Measurements from ENCODE around the gene MBLAC1. TPM values are rescaled to one million over a fixed set of nuclear protein-coding genes. Genes with fewer than 3 reads are reported as not detected.

Gene MBLAC1
- total and polyA plus RNA-seq, 9 donors = 0.28 to 6.7 (median 4.1) TPM

DNA sequence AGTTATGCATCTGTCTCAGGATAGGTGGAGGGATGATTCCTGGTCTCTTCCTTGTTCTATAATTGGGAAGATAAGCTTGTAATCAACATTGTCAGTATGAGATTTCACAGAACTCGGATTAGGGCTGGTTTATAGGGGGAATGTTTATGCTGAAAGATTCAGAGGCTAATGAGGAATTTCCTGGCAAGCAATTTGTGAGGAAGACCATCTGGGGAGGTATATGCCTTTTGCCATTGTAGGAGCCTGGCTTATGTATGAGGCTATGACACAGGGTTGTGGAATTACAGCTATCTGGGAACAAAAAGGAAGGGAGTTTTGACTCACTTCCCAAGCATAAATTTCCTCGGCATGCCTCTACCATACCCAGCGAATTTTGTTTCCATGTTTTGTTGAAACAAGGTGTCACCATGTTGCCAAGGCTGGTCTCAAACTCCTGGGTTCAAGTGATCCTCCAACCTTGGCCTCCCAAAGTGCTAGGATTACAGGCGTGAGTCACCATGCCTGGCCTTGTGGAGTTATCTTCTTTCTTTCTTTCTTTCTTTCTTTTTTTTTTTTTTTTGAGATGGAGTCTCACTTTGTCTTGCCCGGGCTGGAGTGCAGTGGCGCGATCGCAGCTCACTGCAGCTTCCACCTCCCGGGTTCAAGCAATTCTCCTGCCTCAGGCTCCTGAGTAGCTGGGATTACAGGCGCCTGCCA is 39.6 kb upstream of the MBLAC1 start:
- Histone ChIP-seq H3K36me3 (no peaks in the 10 kb centered on the region), H3K9me3 (no peaks in the 10 kb centered on the region), H3K4me3 (no peak overlapping the region), H3K4me1 (ENCODE audit: insufficient read depth) (no peaks in the 10 kb centered on the region), H3K27ac (no peak overlapping the region), H3K27me3 (no peaks in the 10 kb centered on the region)
- no peak for DNase-seq
- 31 to 41% (median 40%) methylated on average over 10 of the region's 10 CpGs for WGBS, 3 donors
- intact Hi-C loops (cut with DNase I) = no loop called here
- TF ChIP-seq POLR2A (IDR thresholded peaks at IDR 0.05) (no peak), EP300 (IDR thresholded peaks at IDR 0.05) (no peak)
- TF ChIP-seq, protein P1, sequence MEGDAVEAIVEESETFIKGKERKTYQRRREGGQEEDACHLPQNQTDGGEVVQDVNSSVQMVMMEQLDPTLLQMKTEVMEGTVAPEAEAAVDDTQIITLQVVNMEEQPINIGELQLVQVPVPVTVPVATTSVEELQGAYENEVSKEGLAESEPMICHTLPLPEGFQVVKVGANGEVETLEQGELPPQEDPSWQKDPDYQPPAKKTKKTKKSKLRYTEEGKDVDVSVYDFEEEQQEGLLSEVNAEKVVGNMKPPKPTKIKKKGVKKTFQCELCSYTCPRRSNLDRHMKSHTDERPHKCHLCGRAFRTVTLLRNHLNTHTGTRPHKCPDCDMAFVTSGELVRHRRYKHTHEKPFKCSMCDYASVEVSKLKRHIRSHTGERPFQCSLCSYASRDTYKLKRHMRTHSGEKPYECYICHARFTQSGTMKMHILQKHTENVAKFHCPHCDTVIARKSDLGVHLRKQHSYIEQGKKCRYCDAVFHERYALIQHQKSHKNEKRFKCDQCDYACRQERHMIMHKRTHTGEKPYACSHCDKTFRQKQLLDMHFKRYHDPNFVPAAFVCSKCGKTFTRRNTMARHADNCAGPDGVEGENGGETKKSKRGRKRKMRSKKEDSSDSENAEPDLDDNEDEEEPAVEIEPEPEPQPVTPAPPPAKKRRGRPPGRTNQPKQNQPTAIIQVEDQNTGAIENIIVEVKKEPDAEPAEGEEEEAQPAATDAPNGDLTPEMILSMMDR (IDR thresholded peaks at IDR 0.05) = no peak

DNA sequence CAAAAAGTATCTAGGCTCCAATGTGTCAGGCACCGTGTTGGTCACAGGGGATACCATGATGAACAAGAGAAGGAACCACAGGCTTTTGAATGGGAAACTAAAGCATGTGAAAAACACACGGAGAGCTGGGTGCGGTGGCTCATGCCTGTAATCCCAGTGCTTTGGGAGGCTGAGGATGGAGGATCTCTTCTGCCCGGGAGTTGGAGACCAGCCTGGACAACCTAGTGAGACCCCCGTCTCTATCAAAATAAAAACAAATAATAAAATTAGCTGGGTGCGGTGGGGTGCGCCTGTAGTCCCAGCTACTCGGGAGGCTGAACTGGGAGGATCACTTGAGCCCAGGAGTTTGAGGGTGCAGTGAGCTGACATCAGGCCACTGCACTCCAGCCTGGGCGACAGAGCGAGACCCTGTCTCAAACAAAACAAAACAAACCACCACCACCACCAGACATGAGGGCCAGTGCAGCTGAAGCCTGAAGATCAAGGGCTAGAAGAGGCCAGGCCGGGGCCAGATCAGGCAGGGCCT is 38.6 kb upstream of the MBLAC1 start:
- intact Hi-C loops (cut with DNase I) = no loop called here
- Histone ChIP-seq H3K27ac (peak overlapping the region; percentile 68 to 70), H3K36me3 (no peaks in the 10 kb centered on the region), H3K9me3 (no peaks in the 10 kb centered on the region), H3K4me1 (ENCODE audit: insufficient read depth) (no peaks in the 10 kb centered on the region), H3K4me3 (peak overlapping the region; percentile 69), H3K27me3 (no peaks in the 10 kb centered on the region)
- TF ChIP-seq POLR2A (IDR thresholded peaks at IDR 0.05) (no peak), EP300 (IDR thresholded peaks at IDR 0.05) (no peak)
- TF ChIP-seq, protein P1 (IDR thresholded peaks at IDR 0.05) = no peak
- WGBS, 3 donors = 67 to 77% (median 67%) methylated on average over 11 of the region's 11 CpGs
- DNase-seq = no peak

DNA sequence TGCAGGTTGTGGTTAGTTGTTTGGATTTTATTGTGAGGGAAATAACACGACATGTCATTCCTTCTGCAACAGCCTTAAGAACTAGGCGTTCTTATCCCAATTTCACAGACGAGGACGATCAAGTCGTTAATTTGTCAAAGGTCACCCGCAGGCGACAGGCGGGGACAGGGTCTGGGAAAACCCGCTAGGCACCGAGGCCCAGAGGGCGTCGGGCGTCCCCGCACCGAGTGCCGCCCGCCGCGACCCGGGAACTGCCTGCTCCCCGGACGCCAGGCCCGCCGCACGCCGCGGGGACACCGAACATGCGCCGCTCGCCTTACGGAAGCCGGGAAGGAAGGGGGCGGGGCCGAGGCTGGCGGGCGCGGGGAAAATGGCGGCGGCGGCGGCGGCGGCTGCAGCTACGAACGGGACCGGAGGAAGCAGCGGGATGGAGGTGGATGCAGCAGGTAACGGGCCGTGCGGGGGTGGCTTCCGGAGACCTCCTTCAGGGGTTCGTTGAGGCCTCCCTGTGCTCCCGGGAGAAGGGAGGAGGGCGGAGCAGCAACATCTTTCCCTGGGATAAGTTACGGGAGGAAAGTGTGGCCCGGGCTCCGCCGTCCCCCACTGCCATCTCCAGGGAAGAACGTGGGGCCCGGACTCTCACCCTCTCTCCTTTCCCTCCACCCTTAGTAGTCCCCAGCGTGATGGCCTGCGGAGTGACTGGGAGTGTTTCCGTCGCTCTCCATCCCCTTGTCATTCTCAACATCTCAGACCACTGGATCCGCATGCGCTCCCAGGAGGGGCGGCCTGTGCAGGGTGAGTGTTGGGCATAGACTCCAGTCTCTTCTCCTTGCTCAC is 37.9 kb upstream of the MBLAC1 start, which contains the start of gene COPS6:
Gene COPS6, plus strand, starts transcription at position 349 of the 837 bp plus-strand sequence. Its CDS starts 22 bp downstream, at position 371.
- WGBS, 3 donors = 0 to 1% (median 1%) methylated on average over 44 to 68 of the region's 68 CpGs
- intact Hi-C loops (cut with DNase I) = no loop called here

More for the DNA sequence above, 37.9 kb upstream of the MBLAC1 start, which contains the start of gene COPS6:
- peak; percentile 81 to 90 (median 87) for DNase-seq
- TF ChIP-seq, protein P1 (IDR thresholded peaks at IDR 0.05) = peak in 1 of 3 donors; percentile 19
- TF ChIP-seq POLR2A (IDR thresholded peaks at IDR 0.05) = peak; percentile 77
- no peak for TF ChIP-seq EP300 (IDR thresholded peaks at IDR 0.05)
- Histone ChIP-seq H3K27me3 (no peaks in the 10 kb centered on the region), H3K4me1 (ENCODE audit: insufficient read depth) (no peaks in the 10 kb centered on the region), H3K36me3 (no peaks in the 10 kb centered on the region), H3K27ac (peak within 1 kb of the TSS; percentile 68 to 70), H3K9me3 (no peaks in the 10 kb centered on the region), H3K4me3 (peak within 1 kb of the TSS; percentile 69)
